ENCODE results near the gene TTLL12.

Gene TTLL12

GRCh38 chr22:43183496-43184277 is 3.2 kb downstream of the TTLL12 start:
- Histone ChIP-seq H3K27me3 (ENCODE audit: insufficient read depth, poor library complexity, severe bottlenecking) (no peaks in the 10 kb centered on the region), H3K4me3 (replicated peaks; ENCODE audit: insufficient read depth, low read length) (no peak overlapping the region), H3K27ac (replicated peaks) (peak overlapping the region; percentile 0; the same call in 1 of the 2 replicates)
- TF ChIP-seq POLR2AphosphoS5 (IDR thresholded peaks at IDR 0.05; ENCODE audit: low read depth) (no peak; the same call in 1 of the 2 replicates), REST (IDR thresholded peaks at IDR 0.05; ENCODE audit: insufficient replicate concordance, low read depth) (no peak), SPI1 (IDR thresholded peaks at IDR 0.05; ENCODE audit: borderline replicate concordance, low read depth) (no peak), CTCF (IDR thresholded peaks at IDR 0.05; ENCODE audit: insufficient read depth, low read length) (no peak), GABPA (IDR thresholded peaks at IDR 0.05; ENCODE audit: low read depth) (no peak)
- DNase-seq (ENCODE audit: low read depth in 1 of 2, low spot score in 1 of 2) = peak; percentile 32 to 60

- no peak overlapping the region for H3K27ac ChIP-seq (replicated peaks)
- no peaks in the 10 kb centered on the region for H3K27me3 ChIP-seq (ENCODE audit: insufficient read depth, poor library complexity, severe bottlenecking)
- TF ChIP-seq CTCF (IDR thresholded peaks at IDR 0.05; ENCODE audit: insufficient read depth, low read length) = no peak
- no peak for TF ChIP-seq SPI1 (IDR thresholded peaks at IDR 0.05; ENCODE audit: borderline replicate concordance, low read depth)
- no peak for TF ChIP-seq GABPA (IDR thresholded peaks at IDR 0.05; ENCODE audit: low read depth)
- H3K4me3 ChIP-seq (replicated peaks; ENCODE audit: insufficient read depth, low read length) = no peak overlapping the region
- no peak for DNase-seq (ENCODE audit: low read depth in 1 of 2, low spot score in 1 of 2)
Observed at GRCh38 chr22:43182726-43183125, 4.2 kb downstream of the TTLL12 start.

GRCh38 chr22:43182118-43182517 is 4.8 kb downstream of the TTLL12 start:
- Histone ChIP-seq H3K27ac (replicated peaks) (no peak overlapping the region), H3K27me3 (ENCODE audit: insufficient read depth, poor library complexity, severe bottlenecking) (no peaks in the 10 kb centered on the region), H3K4me3 (replicated peaks; ENCODE audit: insufficient read depth, low read length) (no peak overlapping the region)
- DNase-seq (ENCODE audit: low read depth in 1 of 2, low spot score in 1 of 2) = no peak
- no peak for TF ChIP-seq REST (IDR thresholded peaks at IDR 0.05; ENCODE audit: insufficient replicate concordance, low read depth)

GRCh38 chr22:43181321-43182076 is 5.4 kb downstream of the TTLL12 start:
- TF ChIP-seq POLR2AphosphoS5 (IDR thresholded peaks at IDR 0.05; ENCODE audit: low read depth) (peak; percentile 30; the same call in 1 of the 2 replicates), SPI1 (IDR thresholded peaks at IDR 0.05; ENCODE audit: borderline replicate concordance, low read depth) (no peak)
- H3K27me3 ChIP-seq (ENCODE audit: insufficient read depth, poor library complexity, severe bottlenecking) = no peaks in the 10 kb centered on the region
- H3K4me3 ChIP-seq (replicated peaks; ENCODE audit: insufficient read depth, low read length) = no peak overlapping the region
- no peak overlapping the region for H3K27ac ChIP-seq (replicated peaks)
- no peak for DNase-seq (ENCODE audit: low read depth in 1 of 2, low spot score in 1 of 2)

All from HL-60 (cell line).